Measurements from ENCODE around the gene SH3RF3. TPM values are rescaled to one million over a fixed set of nuclear protein-coding genes. Genes with fewer than 3 reads are reported as not detected.

SH3RF3 gene
- total RNA-seq, 1 donor from 2014 or later: 35.8 TPM

DNA sequence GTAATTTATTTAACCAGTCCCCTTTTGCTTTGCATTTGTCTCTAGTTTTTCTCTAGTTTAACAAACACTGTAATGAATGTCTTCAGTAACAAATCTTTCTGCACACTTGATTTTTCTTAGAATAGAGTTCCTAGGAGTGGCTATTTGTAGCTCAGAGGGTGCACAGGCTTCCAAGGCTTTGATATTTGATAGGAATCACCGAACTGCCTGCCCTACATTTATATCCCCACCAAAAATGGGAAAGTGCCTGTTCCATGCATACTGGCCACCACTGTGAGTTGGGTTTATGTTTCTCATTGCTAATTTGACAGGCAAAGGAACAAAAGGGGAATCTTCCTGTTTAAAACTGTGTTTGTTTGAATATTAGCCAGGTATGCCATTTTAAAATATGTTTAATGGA lies 238.7 kb downstream of the SH3RF3 start:
- DNase-seq (ENCODE audit: extremely low read depth, low read depth, low spot score): no peak

DNA sequence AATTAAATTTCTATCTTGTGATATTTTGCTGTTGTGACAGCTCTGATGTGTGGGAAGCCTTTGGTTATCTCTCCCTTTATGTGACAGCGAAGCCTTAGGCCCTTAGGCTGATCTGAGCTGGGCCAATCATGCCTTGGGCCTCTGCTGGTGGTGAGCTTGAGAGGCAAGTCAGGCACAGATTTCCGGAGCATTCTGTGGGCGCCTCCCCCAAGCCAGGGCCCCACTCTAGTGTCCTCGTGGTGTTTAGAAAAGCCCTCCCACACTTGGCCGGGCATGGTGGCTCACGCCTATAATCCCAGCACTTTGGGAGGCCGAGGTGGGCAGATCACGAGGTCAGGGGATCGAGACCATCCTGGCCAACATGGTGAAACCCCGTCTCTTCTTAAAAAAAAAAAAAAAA lies 239.8 kb downstream of the SH3RF3 start:
- no peak for DNase-seq (ENCODE audit: extremely low read depth, low read depth, low spot score)

DNA sequence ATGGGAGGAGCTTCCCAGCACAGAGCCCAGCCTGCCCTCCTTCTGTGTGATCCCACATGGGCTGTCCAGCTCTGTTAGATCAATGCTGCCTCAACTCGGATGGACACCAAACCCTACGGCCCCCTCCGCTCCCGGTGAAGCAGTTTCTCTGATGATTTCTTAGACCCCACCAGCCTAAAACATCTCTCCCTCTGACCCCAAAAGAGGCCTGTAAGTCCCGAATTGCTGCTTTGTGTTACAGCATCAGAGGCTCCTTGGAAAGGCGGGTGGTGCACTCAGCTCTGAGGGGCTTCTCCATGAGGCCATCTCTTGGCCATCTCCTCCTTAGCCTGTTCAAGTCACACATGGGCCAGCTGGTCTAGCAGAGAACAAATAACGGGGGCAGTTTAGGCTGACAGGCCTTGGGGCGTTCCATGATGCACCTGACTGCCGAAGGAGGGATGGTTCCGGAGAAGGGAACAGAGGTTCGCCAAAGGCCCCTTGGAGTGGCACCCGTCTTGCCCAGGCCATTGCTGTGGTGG lies 240.7 kb downstream of the SH3RF3 start:
- no peak for DNase-seq (ENCODE audit: extremely low read depth, low read depth, low spot score)

DNA sequence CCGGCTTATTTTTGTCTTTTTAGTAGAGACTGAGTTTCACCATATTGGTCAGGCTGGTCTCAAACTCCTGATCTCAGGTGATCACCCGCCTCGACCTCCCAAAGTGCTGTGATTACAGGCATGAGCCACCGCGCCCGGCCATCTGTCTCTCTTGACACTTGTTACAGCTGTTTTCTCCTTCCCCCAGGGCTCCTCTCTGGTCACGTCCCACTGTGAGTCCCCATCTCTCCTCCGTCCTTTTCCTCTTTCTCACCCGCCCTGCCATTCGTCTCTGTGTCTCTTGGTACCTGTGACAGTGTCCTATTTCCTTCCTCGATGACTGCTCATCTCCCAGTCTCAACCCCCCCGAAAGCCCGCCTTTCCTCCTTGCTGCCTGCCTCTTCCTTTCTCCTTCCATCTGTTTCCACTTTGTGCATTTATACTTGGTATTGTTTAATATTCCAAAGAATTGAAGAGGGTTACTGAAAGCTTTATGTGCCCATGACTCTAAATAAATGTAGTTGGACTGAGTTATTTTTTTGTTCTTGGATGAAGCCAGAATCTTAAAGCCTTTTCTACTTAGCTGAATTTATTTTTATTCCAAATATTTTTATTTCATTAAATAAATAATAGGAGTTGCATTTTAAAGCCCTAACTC lies 241.5 kb downstream of the SH3RF3 start:
- DNase-seq (ENCODE audit: extremely low read depth, low read depth, low spot score): no peak

DNA sequence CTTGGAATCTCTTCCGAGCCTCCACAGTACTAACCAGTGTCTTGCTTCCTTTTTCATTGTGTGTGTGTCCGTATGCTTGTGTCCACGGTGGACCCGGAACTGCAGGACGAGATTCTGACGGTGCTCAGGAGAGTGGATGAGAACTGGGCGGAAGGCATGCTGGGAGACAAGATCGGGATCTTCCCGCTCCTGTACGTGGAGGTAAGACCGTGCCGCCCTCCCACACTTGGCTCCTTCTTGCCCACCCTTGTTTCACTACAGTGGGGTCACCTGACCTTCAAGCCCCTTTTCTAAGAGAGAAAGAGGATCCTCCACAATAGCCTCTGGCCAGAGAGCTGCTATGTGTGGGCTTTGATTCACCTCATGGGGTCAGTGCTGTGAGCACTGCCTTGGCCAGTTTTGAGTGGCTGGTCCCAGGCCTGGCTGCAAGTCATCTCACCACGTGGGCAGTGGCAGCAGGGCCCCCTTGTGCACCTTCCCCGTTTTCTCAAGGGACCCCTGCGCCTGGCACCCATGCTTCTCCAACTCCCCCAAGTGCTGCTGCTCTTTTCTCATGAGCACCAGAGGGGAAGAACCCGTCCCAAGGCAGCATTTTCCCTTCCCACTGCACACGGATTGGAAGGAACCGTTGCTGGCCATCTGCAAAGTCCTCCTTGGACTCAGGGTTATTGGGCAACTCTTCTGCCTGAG lies 242.6 kb downstream of the SH3RF3 start:
- no peak for DNase-seq (ENCODE audit: extremely low read depth, low read depth, low spot score)

DNA sequence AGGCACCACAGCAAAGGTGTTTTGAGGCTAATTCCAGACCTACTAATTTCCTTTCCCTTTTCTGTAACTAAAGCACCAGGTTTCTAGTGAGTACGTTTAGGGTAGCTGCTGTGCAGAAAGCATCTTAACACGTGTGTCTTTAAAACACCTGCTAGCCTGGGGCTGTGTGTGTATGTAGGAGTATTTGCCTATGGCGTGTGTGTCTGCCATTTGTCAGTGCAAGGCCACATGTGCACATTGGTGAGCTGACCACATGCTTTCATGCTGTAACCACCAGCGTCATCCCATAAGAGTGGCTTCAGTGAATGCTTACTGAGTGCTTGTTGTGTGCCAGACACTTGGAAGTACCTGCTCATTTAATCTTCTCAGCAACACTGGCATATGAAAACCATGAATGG lies 243.2 kb downstream of the SH3RF3 start:
- no peak for DNase-seq (ENCODE audit: extremely low read depth, low read depth, low spot score)

DNA sequence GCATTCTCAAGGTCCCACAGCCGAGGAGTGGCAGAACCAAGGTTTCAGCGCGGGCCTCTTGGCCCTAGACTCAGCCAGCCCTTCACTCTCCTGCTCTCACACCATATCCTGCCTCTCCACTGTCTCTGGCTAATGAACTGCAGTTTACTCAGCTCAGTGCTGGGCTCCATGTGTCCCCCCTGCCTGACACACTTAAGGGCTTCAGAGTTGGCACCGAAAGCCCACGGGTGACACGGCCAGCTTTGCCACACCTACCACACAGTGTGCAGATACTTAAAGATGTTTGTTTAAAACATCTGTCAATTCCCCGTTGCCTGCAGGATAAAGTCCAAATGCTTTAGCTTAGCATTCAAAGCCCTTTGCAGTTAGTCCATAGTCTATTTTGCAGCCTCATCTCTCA lies 243.6 kb downstream of the SH3RF3 start:
- DNase-seq (ENCODE audit: extremely low read depth, low read depth, low spot score): no peak

DNA sequence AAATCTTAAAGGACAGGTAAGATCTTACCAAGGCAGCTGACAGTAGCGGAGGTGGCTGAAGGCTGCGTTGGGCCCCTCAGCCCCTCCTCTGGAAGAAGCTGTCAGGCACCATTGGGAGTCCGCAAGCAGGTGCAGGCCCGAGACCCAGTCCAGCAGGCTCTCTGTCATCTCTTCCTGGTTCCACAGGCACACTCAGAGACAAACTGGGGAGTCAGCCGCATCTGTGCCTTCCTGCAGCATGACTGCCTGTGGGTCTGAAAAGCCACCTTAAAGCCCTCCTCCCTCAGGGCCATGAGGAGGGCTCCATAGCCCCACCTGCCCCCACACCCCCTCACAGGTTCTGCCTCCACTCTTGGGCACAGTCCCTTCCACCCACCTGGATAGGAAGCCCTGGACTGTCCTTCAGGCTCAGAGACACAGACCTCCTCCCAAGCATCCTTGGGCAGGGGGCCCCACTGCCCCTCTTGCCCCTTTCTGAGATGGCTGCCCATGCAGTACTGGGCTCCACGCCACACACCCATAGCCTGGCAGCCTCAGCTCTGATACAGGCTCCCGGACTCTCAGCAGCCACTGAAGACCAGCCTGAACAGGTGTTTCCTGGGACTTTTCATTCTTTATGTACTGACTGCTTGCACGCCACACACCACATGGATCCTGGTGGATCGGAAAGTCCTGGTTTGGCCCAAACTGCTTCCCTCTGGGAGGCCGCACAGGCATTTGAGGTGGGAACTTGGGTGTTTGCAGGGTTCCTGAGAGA lies 245.0 kb downstream of the SH3RF3 start:
- DNase-seq (ENCODE audit: extremely low read depth, low read depth, low spot score): no peak

DNA sequence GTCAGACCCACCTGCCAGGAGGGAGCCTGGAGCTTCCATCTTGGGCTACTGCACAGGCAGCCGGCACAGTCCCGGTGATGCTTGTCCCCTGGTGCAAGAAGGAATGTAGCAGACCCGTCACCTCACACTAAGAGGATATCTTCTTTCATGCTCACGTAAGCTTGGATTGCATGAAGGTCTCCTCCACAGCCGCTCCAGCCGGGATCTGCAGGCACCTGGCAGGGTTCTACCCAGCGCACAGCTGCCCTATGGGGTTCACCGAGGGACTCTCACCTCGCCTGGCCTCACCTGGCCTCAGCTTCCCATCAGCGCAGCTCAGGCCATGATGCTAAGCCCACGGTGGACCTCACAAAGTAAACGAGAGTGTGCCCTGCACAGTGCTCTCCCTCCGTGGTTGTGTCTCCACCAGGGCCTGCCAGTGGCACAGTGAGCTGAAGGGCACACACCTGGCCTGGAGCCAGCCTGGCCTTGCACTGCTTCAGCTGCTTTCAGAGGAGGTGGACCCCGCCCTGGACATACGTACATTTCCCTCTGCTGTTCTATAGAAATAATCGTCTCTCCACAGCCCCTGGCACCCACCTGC lies 245.6 kb downstream of the SH3RF3 start:
- DNase-seq (ENCODE audit: extremely low read depth, low read depth, low spot score): no peak

DNA sequence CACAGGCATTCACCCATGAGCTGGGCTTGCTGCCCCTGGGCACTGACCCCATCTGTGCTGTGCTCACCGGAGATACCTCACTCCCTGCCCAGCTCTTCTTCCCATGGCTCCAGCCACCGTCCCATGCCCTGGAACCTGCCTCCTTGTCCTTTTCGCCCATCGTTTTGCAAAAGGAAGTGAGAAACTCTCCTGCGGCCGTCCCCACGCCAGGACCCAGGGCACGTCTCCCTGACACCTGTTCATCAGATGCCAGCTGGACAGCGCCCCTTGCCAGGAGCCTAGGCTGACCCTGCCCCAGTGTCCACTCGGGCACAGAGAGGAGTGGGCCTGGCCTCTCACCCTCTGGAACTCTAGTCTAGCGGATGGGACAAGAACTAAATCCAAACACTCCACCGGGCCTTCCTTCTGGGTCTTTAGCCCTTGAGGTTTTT lies 246.1 kb downstream of the SH3RF3 start:
- no peak for DNase-seq (ENCODE audit: extremely low read depth, low read depth, low spot score)

DNA sequence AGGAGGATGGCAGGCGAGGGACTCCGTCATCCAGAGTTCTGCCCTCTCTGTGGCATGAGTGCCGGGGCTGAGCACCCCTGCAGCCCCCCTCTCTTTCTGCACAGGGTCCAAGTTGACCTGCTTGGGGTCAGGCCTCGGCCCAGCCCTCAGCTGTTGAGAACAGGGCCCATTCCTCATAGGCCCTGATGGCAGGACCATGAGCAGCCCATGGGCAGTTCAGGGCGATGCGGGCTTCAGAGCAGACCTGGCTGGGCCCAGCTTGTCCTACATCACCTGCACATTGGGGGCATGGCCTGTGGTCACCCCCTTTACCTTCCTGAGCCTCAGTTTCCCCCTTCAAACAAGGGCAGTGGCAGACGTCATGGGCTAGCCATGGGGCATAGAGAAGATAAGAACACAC lies 246.7 kb downstream of the SH3RF3 start:
- no peak for DNase-seq (ENCODE audit: extremely low read depth, low read depth, low spot score)

DNA sequence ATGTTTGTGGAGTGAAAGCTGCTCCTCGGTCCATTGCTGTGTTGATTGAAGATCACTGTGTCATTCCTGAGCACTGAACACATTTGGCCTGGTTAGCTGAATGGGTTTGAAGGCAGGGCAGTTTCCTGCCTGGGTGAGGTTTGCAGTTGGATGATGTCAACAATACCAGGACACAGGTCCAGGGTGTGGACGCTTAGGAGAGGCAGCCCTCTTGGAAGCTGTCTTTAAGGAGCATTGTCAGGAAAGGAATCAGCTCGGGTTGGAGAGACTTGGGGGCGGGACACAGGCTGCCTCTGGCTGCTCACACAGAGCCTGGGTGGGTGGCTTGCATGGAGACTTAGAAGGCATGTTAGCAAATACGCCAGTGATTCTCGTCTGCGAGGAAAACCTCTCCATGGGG lies 247.1 kb downstream of the SH3RF3 start:
- DNase-seq (ENCODE audit: extremely low read depth, low read depth, low spot score): no peak

DNA sequence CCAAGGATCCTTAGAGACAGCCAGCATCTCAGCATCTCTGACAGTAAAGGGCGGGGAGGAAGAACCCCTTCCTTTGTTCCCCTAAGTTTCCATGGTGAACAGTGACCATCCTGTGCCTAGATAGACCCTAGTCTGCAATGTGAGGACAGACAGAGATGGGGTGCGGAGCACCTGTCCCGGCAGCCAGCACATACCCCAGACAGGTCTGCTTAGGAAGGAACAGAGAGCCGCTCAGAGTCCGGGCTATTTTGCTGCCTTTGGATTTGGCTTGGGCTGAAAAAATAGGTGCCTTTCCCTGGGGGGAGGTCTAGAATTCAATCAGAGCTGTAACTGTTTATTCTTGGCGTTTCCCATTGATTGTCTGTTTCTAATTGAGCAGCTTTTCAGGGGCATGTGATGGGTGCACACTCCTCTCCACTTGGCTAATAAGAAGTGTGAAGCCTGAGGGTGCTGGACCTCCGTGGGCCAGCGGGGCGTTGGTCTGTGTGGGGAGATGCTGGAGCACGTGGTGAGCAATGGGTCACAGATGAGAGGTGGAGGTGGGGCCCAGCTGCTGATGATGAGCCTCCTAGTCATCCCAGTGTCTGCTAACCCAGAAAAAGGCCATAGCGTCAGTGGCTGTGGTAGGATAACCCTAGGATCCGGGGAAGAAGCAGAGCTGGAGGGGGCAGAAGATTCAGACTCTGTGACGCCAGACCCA lies 247.9 kb downstream of the SH3RF3 start:
- no peak for DNase-seq (ENCODE audit: extremely low read depth, low read depth, low spot score)

DNA sequence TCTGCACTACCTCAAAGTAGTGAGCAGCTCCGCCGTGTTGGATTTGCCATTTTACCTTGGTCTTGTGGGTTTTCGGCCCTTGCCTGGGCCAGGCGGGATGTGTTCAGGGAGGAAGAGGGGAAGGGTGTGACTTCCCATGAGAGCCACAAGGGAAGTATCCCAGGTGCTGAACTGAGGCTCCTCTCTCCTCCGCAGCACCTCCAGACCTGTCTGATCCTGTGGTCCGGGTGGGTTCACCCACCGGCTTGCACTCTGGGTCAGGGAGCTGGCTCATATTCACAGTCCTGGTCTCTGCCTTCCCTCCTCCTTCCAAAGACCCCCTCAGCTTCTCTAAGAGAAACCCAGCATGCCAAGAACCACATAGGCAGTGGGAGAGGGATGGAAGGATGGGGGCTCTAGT lies 249.0 kb downstream of the SH3RF3 start:
- DNase-seq (ENCODE audit: extremely low read depth, low read depth, low spot score): no peak

DNA sequence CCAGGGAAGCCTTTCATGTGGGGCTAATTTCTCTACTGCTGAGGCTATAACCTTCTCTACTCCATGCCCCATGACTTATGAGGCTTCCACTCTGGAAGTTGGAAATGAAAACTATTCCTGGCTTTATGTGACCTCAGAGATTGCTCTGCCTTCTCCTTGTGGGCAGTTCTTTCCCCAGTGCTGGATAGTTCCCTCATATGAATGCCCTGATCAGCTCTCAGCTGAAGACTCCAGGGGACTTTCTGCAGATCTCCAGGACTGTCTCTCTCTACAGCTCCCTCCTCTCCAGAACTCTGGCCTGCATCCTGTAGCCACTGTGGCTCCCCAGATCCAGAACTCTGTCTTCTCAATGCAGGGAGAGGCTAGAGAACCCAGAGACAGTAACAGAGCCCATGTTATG lies 249.7 kb downstream of the SH3RF3 start:
- no peak for DNase-seq (ENCODE audit: extremely low read depth, low read depth, low spot score)

DNA sequence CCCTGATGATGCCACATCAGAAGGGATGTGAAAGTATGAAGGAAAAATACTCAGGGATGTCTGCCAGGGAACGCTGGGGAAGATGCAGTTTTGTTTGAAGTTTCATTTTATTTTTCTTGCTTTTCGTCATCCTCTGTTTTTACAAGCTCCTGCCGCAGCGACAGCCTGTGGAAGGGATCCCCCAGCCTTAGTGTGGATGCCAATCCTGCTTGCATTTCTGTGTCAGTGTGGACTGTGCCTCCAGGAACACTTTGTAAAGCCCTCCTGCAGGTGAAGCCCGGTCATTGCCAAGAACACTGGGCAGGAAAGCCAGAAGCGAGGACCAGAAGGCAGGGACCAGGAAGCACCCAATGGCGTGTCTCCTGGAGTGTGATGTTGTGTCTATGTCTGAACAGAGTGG lies 250.5 kb downstream of the SH3RF3 start:
- no peak for DNase-seq (ENCODE audit: extremely low read depth, low read depth, low spot score)

DNA sequence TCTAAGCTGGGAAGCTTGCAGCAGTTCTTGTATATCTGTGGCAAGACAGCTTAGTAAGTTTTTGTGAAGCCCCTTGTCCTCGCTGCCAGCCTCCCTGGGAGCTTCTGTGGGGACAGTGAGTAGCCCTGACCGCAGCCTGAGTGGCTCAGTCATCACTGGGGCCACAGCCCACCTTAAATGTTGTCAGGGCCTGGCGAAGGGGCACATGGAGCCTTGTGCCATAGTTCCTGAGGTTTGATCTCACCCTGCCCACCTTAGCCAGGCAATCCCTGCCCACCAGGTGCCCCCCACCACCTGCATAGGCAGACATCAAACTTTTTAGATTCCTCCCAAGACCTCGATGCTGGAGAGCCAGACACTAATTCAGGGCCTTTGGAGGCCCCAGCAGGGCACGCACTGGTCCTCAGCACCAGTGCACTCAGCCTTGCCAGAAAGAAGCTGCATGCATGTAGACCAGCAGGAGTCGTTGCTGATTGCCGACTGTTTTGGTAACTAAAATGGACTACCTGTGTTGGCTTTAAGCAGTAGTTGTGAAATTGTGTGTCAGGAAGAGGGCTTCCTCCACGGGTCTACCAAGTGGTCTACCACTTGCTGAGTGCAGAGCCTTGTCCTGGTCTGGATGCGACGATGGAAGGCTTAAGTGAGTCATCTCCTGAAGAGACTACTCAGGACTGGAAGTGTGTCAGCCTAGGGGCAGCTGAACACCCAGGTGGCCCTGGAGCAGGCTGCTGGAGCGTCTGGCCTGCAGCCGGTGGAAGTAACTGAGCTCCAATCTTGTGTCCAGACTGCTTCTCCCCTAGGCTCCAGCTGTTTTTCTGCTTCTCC lies 251.7 kb downstream of the SH3RF3 start:
- DNase-seq (ENCODE audit: extremely low read depth, low read depth, low spot score): no peak

DNA sequence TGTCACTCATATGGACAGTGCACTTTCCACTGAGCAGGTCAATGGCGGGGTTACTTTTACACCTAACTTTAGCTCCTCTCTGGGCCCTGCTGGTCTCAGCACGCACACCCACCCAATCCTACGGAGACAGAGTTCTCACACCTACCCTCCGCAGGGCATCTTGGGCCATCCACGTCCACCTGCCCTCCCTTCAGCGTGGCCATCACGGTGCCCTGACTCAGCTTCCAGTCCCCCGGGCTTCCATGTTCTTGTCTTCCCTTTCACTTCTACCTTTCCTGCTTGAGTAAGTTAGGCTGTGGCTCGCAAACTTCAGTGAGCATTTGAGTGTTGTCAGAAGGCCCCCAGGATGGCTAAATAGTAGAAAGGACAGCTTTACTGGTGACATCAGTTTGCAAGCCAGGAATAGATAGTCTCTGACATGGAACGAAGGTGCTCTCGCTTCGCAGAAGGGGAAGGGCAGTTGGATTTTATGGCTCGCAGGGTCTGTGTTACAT lies 252.4 kb downstream of the SH3RF3 start:
- DNase-seq (ENCODE audit: extremely low read depth, low read depth, low spot score): no peak

DNA sequence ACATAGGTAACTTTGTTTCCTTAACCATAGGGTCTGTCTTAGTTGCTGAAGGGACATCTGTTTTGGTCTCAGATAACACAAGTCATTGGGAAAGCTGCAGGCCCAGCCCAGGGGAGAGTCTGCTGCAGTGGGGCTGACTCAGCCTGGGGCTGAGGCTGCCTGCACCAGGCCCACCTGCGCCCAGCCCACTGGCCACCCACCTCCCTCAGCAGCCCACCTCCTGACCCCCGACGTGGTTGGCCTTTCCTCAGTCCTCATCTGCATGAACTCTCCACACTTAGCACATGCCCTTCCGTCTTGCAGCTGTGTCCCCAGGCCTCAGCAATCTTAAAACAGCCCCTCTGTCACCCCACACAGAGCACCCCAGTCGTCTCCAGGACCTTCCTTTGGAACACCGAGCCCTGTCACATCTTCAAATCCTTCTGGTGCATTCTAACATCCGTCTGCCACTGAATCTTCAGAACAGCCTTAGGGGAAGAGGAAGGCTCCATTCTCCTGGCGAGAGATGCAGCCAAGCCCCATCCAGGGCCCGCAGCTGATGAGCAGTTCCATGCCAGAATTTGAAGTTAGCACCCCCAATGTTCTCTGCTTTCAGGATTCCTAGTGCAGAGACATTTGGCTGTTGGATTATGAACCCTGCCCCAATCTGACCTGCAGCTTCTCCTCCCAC lies 253.4 kb downstream of the SH3RF3 start:
- DNase-seq (ENCODE audit: extremely low read depth, low read depth, low spot score): no peak
